ENCODE measurements around the gene BSDC1. TPM values are rescaled to one million over a fixed set of nuclear protein-coding genes. Genes with fewer than 3 reads are reported as not detected.

Gene BSDC1
- total and polyA plus RNA-seq, 10 of the 15 experiments (the other 5 are each of a cell fraction or from before 2014, with no cell fraction given), result 3.0 to 39.7 (median 22.8) TPM

DNA sequence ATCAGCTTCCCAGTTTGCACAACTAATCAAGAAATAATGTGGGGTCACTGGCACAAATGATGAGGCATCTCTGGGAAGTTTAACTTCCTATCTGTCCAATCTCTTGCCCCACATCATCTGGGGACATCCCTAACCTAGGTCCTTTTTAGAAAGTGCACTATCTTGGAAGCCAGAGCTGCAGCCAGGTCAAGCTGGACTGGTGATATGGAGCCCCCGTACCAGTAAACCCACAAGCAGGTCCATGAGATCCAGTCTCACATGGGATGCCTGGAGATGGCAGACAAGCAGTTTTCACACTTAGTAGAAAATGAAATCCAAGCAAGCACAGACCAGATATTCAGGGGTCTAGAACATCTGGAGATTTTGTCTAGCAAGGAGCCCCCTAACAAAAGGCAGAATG, 27.5 kb upstream of the BSDC1 start:
- Histone ChIP-seq H3K9ac (ENCODE audit: control insufficient read depth, insufficient read depth, low read length) (no peak overlapping the region), H3K4me3 (no peak overlapping the region), H3K79me2 (ENCODE audit: control insufficient read depth, insufficient read depth, low read length) (no peaks in the 10 kb centered on the region), H3K9me3 (replicated peaks; ENCODE audit: control insufficient read depth, insufficient read depth, low read length) (no peaks in the 10 kb centered on the region), H3K36me3 (ENCODE audit: control insufficient read depth in 2 of 2, insufficient read depth in 2 of 2, low read length in 1 of 2) (no peaks in the 10 kb centered on the region), H3K4me2 (ENCODE audit: control insufficient read depth, insufficient read depth) (no peak overlapping the region), H3K27ac (ENCODE audit: control insufficient read depth, insufficient read depth) (no peak overlapping the region), H3K27me3 (replicated peaks in 1 of 2; ENCODE audit: control insufficient read depth in 2 of 2, insufficient read depth in 2 of 2, low read length in 1 of 2) (peaks cover 0 to 10% of the 10 kb centered on the region in 2 experiments; a peak in 3 of 4 replicates), H4K20me1 (ENCODE audit: control insufficient read depth, insufficient read depth) (no peaks in the 10 kb centered on the region), H2AFZ (ENCODE audit: control insufficient read depth, low read depth, low read length) (no peak overlapping the region), H3K4me1 (ENCODE audit: control insufficient read depth, insufficient read depth, low read length) (no peaks in the 10 kb centered on the region)
- TF ChIP-seq NR2C1 (IDR thresholded peaks at IDR 0.05) (no peak), POLR2AphosphoS5 (IDR thresholded peaks at IDR 0.05; ENCODE audit: low read length) (no peak), CHD1 (IDR thresholded peaks at IDR 0.05; ENCODE audit: low read depth, low read length) (no peak), CEBPB (IDR thresholded peaks at IDR 0.05; ENCODE audit: borderline replicate concordance in 1 of 2, low read depth in 2 of 2, low read length in 2 of 2) (no peak), NFYB (IDR thresholded peaks at IDR 0.05; ENCODE audit: insufficient read depth, low read depth, low read length) (no peak)
- TF ChIP-seq, protein P1, sequence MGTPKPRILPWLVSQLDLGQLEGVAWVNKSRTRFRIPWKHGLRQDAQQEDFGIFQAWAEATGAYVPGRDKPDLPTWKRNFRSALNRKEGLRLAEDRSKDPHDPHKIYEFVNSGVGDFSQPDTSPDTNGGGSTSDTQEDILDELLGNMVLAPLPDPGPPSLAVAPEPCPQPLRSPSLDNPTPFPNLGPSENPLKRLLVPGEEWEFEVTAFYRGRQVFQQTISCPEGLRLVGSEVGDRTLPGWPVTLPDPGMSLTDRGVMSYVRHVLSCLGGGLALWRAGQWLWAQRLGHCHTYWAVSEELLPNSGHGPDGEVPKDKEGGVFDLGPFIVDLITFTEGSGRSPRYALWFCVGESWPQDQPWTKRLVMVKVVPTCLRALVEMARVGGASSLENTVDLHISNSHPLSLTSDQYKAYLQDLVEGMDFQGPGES (IDR thresholded peaks at IDR 0.05), result no peak
- TF ChIP-seq, protein P2, sequence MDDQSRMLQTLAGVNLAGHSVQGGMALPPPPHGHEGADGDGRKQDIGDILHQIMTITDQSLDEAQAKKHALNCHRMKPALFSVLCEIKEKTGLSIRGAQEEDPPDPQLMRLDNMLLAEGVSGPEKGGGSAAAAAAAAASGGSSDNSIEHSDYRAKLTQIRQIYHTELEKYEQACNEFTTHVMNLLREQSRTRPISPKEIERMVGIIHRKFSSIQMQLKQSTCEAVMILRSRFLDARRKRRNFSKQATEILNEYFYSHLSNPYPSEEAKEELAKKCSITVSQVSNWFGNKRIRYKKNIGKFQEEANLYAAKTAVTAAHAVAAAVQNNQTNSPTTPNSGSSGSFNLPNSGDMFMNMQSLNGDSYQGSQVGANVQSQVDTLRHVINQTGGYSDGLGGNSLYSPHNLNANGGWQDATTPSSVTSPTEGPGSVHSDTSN (IDR thresholded peaks at IDR 0.05; ENCODE audit: insufficient replicate concordance, low read depth, low read length), result no peak
- TF ChIP-seq, protein P3, sequence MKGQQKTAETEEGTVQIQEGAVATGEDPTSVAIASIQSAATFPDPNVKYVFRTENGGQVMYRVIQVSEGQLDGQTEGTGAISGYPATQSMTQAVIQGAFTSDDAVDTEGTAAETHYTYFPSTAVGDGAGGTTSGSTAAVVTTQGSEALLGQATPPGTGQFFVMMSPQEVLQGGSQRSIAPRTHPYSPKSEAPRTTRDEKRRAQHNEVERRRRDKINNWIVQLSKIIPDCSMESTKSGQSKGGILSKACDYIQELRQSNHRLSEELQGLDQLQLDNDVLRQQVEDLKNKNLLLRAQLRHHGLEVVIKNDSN (IDR thresholded peaks at IDR 0.05; ENCODE audit: borderline replicate concordance, extremely low read length, insufficient read depth, low read depth, low read length), result no peak
- no peak for FAIRE-seq
- BruUV-seq (replicated peaks), result no TSS peak
- ATAC-seq, result no peak
- intact Hi-C loops (cut with micrococcal nuclease; ENCODE audit: unreplicated experiment), result no loop called here
- ChIA-PET RAD21 (ENCODE audit: unreplicated experiment) (interaction anchor here (1.3 kb wide), 1 partner anchor 206 kb away, joined by 3 read pairs; no protein-coding TSS in a partner anchor), CTCF (interaction anchor here (2.4 to 2.7 kb wide), 2 partner anchors 11 to 20 kb away, joined by 6 to 11 read pairs; no protein-coding TSS in a partner anchor), SMC1A (ENCODE audit: uncharacterized antibody, unreplicated experiment) (no interaction called here), POLR2A (no interaction called here)
- 35% methylated on average over 1 of the region's 1 CpG for WGBS (ENCODE audit: insufficient coverage, insufficient replicate concordance, low lambda C conversion rate, missing lambda C conversion rate)
- DNase-seq (ENCODE audit: low read depth, low spot score), result no peak
- in situ Hi-C loops (cut with MboI), result no loop called here

Measured in GM12878 (cell line).